GM19351 (cell line): Measurements from ENCODE around the gene RWDD2A.
"Not testable (repeated sequence)": the region's sequence is repeated elsewhere in the genome, so short reads cannot be mapped to it uniquely, and the experiment has no call there.

Experiments used
- ATAC-seq: cut with Tn5 transposase; IDR thresholded peaks from one replicate; pipeline ENCODE4 v1.9.1; 2021; ENCODE audit warnings: mild to moderate bottlenecking, moderate library complexity; ENCODE audit not compliant: unreplicated experiment

Gene RWDD2A

GRCh38 chr6:83192871-83193746 lies at the start of gene RWDD2A, which contains the start of gene PGM3:
Gene RWDD2A, plus strand, starts transcription at chr6:83193357. Its CDS starts 1,095 bp downstream, at chr6:83194452.
Gene PGM3, minus strand, starts transcription at chr6:83193265. Its CDS starts 2,253 bp downstream, at chr6:83191012.
- ATAC-seq, result peak; percentile 94

- no peak for ATAC-seq
These were observed 42.0 kb upstream of the RWDD2A start for GRCh38 chr6:83151114-83151513.

- no peak for ATAC-seq
These were observed 40.2 kb upstream of the RWDD2A start for GRCh38 chr6:83152913-83153312.

GRCh38 chr6:83153883-83154521 lies 39.2 kb upstream of the RWDD2A start:
- no peak for ATAC-seq

- ATAC-seq, result no peak
These were observed 37.4 kb upstream of the RWDD2A start for GRCh38 chr6:83155794-83156193.

GRCh38 chr6:83160167-83160566 lies 33.0 kb upstream of the RWDD2A start:
- ATAC-seq, result no peak

GRCh38 chr6:83167726-83168278 lies 25.4 kb upstream of the RWDD2A start:
- ATAC-seq, result no peak

- ATAC-seq, result no peak
These were observed 24.6 kb upstream of the RWDD2A start for GRCh38 chr6:83168556-83168955.

GRCh38 chr6:83169106-83169505 lies 24.1 kb upstream of the RWDD2A start:
- no peak for ATAC-seq

GRCh38 chr6:83169511-83169910 lies 23.6 kb upstream of the RWDD2A start:
- ATAC-seq, result no peak

- no peak for ATAC-seq
These were observed 16.9 kb upstream of the RWDD2A start for GRCh38 chr6:83176246-83176645.

- no peak for ATAC-seq
These were observed 12.7 kb upstream of the RWDD2A start for GRCh38 chr6:83180426-83180950.

- no peak for ATAC-seq
These were observed 11.0 kb upstream of the RWDD2A start for GRCh38 chr6:83182114-83182513.

GRCh38 chr6:83183082-83183828 lies 9.9 kb upstream of the RWDD2A start:
- no peak for ATAC-seq

- ATAC-seq, result no peak
These were observed 8.1 kb upstream of the RWDD2A start for GRCh38 chr6:83185096-83185495.

- ATAC-seq, result no peak
These were observed 4.7 kb upstream of the RWDD2A start for GRCh38 chr6:83188501-83188900.

GRCh38 chr6:83190626-83191025 lies 2.5 kb upstream of the RWDD2A start:
- no peak for ATAC-seq

- ATAC-seq, result not testable (repeated sequence)
These were observed 1.2 kb upstream of the RWDD2A start for GRCh38 chr6:83191974-83192373.

- peak; percentile 0 for ATAC-seq
These were observed 701 bp upstream of the RWDD2A start for GRCh38 chr6:83192456-83192855.

- ATAC-seq, result peak; percentile 23
These were observed 800 bp downstream of the RWDD2A start for GRCh38 chr6:83193747-83194566.
